ENCODE results near the gene TTC39B.

DNA sequence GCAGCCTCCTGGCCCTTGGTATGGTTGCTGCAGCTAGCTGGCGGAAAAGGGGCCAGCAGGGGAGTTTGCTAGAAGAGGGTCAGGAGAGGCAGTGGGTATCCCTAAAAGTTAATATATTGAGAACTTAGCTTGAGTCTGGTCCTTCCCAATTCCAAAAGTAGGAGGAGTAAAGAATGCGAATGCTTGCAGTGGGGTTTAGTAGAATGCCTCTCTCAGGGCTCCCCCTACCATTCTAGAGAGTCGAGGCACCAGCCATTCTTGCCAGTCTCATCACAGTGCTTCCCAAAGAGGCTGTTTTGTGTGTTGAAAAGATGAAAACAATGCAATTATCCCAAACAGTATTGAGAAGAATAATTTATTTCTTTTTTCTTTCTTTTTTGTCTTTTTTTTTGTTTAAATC, 26.4 kb downstream of the TTC39B start:
- TF ChIP-seq, protein P1, sequence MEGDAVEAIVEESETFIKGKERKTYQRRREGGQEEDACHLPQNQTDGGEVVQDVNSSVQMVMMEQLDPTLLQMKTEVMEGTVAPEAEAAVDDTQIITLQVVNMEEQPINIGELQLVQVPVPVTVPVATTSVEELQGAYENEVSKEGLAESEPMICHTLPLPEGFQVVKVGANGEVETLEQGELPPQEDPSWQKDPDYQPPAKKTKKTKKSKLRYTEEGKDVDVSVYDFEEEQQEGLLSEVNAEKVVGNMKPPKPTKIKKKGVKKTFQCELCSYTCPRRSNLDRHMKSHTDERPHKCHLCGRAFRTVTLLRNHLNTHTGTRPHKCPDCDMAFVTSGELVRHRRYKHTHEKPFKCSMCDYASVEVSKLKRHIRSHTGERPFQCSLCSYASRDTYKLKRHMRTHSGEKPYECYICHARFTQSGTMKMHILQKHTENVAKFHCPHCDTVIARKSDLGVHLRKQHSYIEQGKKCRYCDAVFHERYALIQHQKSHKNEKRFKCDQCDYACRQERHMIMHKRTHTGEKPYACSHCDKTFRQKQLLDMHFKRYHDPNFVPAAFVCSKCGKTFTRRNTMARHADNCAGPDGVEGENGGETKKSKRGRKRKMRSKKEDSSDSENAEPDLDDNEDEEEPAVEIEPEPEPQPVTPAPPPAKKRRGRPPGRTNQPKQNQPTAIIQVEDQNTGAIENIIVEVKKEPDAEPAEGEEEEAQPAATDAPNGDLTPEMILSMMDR (IDR thresholded peaks at IDR 0.05; ENCODE audit: low read length) = no peak
- TF ChIP-seq EZH2phosphoT487 (IDR thresholded peaks at IDR 0.05; ENCODE audit: low read length) = no peak

All from MM.1S (cell line).